PFSK-1 (cell line): ENCODE measurements around the gene ID1.

ENCODE experiments used
- POLR2AphosphoS5 ChIP-seq: IDR thresholded peaks from 2 replicates; pipeline ENCODE4 v1.6.1; 2012; ENCODE audit warnings: low read depth, mild to moderate bottlenecking, control low read depth, low read length, moderate library complexity
- REST ChIP-seq, 2 experiments: IDR thresholded peaks; 2 replicates each; pipeline versions ENCODE4 v1.6.1 to v1.8.0; 2011 to 2012; ENCODE audit warnings: low read depth in 2 of 2, low read length in 2 of 2, control low read depth in 1 of 2, inconsistent platforms in 1 of 2, mild to moderate bottlenecking in 1 of 2, moderate library complexity in 1 of 2; ENCODE audit not compliant: insufficient read depth in 1 of 2

GRCh38 chr20:31578448-31579138 lies 26.5 kb upstream of the ID1 start:
- TF ChIP-seq REST (IDR thresholded peaks at IDR 0.05; ENCODE audit: insufficient read depth in 1 of 2, low read depth in 2 of 2, low read length in 2 of 2), result no peak
- TF ChIP-seq POLR2AphosphoS5, result no peak
